HepG2 (cell line): ENCODE results near the gene GIMAP1. TPM values are rescaled to one million over a fixed set of nuclear protein-coding genes. Genes with fewer than 3 reads are reported as not detected.

ENCODE experiments used
- CHD4 ChIP-seq: fragments of 200-600 bp; sonication (generic); IDR thresholded peaks from 2 replicates; pipeline ENCODE4 v1.7.0; 2017; ENCODE audit warnings: mild to moderate bottlenecking, low read length, borderline replicate concordance
- ESRRA ChIP-seq: sonication (generic); formaldehyde crosslinking; IDR thresholded peaks from 2 replicates; pipeline ENCODE4 v1.5.1; 2020; ENCODE audit warnings: mild to moderate bottlenecking, low read depth, missing genetic modification reagents
- FOXP4 ChIP-seq: sonication (generic); formaldehyde crosslinking; IDR thresholded peaks from 2 replicates; pipeline ENCODE4 v1.4.0; 2020; ENCODE audit warnings: missing genetic modification reagents
- HOXA3 ChIP-seq: sonication (generic); formaldehyde crosslinking; IDR thresholded peaks from 2 replicates; pipeline ENCODE4 v1.5.0; 2020; ENCODE audit warnings: missing genetic modification reagents
- ISL2 ChIP-seq: sonication (generic); formaldehyde crosslinking; IDR thresholded peaks from 2 replicates; pipeline ENCODE4 v1.5.0; 2020; ENCODE audit warnings: missing genetic modification reagents
- LRRFIP1 ChIP-seq: sonication (generic); formaldehyde crosslinking; conservative IDR thresholded peaks from 2 replicates; pipeline ENCODE4 v1.4.0; 2020; ENCODE audit warnings: missing genetic modification reagents
- MLX ChIP-seq: IDR thresholded peaks from 2 replicates; pipeline ENCODE4 v1.6.1; 2016
- MTERF4 ChIP-seq: sonication (generic); formaldehyde crosslinking; IDR thresholded peaks from 2 replicates; pipeline ENCODE4 v1.8.0; 2023; ENCODE audit warnings: mild to moderate bottlenecking, missing genetic modification reagents
- MTF1 ChIP-seq: sonication (generic); formaldehyde crosslinking; IDR thresholded peaks from 2 replicates; pipeline ENCODE4 v1.5.0; 2020; ENCODE audit warnings: missing genetic modification reagents
- NR2F1 ChIP-seq, 2 experiments: fragments of 450-650 bp in 1 of 2; formaldehyde crosslinking in 1 of 2; IDR thresholded peaks; 2 replicates each; pipeline versions ENCODE4 v1.5.0 to v1.6.1; 2016 to 2020; ENCODE audit warnings: mild to moderate bottlenecking in 1 of 2, missing compliant biosample characterization in 1 of 2, missing genetic modification reagents in 1 of 2, moderate library complexity in 1 of 2
- PHF8 ChIP-seq: sonication (generic); formaldehyde crosslinking; IDR thresholded peaks from 2 replicates; pipeline ENCODE4 v1.5.0; 2020; ENCODE audit warnings: missing genetic modification reagents
- PRMT3 ChIP-seq: sonication (generic); formaldehyde crosslinking; IDR thresholded peaks from 2 replicates; pipeline ENCODE4 v1.8.1; 2022; ENCODE audit warnings: low read depth, mild to moderate bottlenecking, moderate library complexity, missing genetic modification reagents, borderline replicate concordance
- RAD21 ChIP-seq: fragments of 450-650 bp; formaldehyde crosslinking; IDR thresholded peaks from 2 replicates; pipeline ENCODE4 v1.5.0; 2020; ENCODE audit warnings: mild to moderate bottlenecking
- SMAD3 ChIP-seq: sonication (generic); formaldehyde crosslinking; IDR thresholded peaks from 2 replicates; pipeline ENCODE4 v1.4.0; 2020; ENCODE audit warnings: missing genetic modification reagents
- ZEB1 ChIP-seq: IDR thresholded peaks from 2 replicates; pipeline ENCODE4 v1.6.1; 2012; ENCODE audit warnings: mild to moderate bottlenecking, low read depth, inconsistent platforms; ENCODE audit not compliant: insufficient replicate concordance
- ZMYM2 ChIP-seq: sonication (generic); formaldehyde crosslinking; IDR thresholded peaks from 2 replicates; pipeline ENCODE4 v1.8.0; 2022; ENCODE audit warnings: mild to moderate bottlenecking, missing genetic modification reagents
- ZNF431 ChIP-seq: sonication (generic); formaldehyde crosslinking; IDR thresholded peaks from 2 replicates; pipeline ENCODE4 v1.9.0; 2022; ENCODE audit warnings: missing genetic modification reagents, low read depth, mild to moderate bottlenecking, borderline replicate concordance
- ZNF510 ChIP-seq: sonication (generic); formaldehyde crosslinking; IDR thresholded peaks from 2 replicates; pipeline ENCODE4 v1.4.0; 2020; ENCODE audit warnings: low read depth, mild to moderate bottlenecking, missing genetic modification reagents
- ZNF572 ChIP-seq: sonication (generic); formaldehyde crosslinking; IDR thresholded peaks from 2 replicates; pipeline ENCODE4 v1.5.1; 2020; ENCODE audit warnings: mild to moderate bottlenecking, missing genetic modification reagents
- ZSCAN29 ChIP-seq: sonication (generic); formaldehyde crosslinking; conservative IDR thresholded peaks from 2 replicates; pipeline ENCODE4 v1.4.0; 2020; ENCODE audit warnings: mild to moderate bottlenecking, missing genetic modification reagents
- polyA plus RNA-seq, 8 experiments: library from polyadenylated mRNA; depleted of rRNA in 3 of 8; stranded (reverse) in 7 of 8; unstranded in 1 of 8; fragments of >200 nt; fragmentation: Illumina TruSeq in 4 of 8; extraction: Trizol in 4 of 8; gene quantifications; 2 replicates each; pipeline versions ENCODE4 v1.2.1 to v1.2.3, GENCODE V29; 2011 to 2016; ENCODE audit warnings: low read depth in 4 of 8, missing spikeins in 1 of 8, mixed read lengths in 1 of 8; ENCODE audit not compliant: insufficient read depth in 1 of 8
- total RNA-seq, 5 experiments: library from RNA; depleted of rRNA; stranded (reverse); fragments of >200 nt; fragmentation: Illumina TruSeq; extraction: Trizol; gene quantifications; 2 replicates each; pipeline ENCODE4 v1.2.3, GENCODE V29; 2016; ENCODE audit warnings: low read depth in 1 of 5
- TF ChIP-seq, protein P1 (sequence below): sonication (generic); formaldehyde crosslinking; IDR thresholded peaks from 2 replicates; pipeline ENCODE4 v1.4.0; 2020; ENCODE audit warnings: low read depth, mild to moderate bottlenecking, missing genetic modification reagents
- TF ChIP-seq, protein P2 (sequence below): sonication (generic); formaldehyde crosslinking; IDR thresholded peaks from 2 replicates; pipeline ENCODE4 v1.8.1; 2023; ENCODE audit warnings: mild to moderate bottlenecking, missing genetic modification reagents

The GIMAP1 gene
- total and polyA plus RNA-seq, 2 of the 13 experiments (the other 11 are each of a cell fraction or from before 2014, with no cell fraction given): not detected

DNA sequence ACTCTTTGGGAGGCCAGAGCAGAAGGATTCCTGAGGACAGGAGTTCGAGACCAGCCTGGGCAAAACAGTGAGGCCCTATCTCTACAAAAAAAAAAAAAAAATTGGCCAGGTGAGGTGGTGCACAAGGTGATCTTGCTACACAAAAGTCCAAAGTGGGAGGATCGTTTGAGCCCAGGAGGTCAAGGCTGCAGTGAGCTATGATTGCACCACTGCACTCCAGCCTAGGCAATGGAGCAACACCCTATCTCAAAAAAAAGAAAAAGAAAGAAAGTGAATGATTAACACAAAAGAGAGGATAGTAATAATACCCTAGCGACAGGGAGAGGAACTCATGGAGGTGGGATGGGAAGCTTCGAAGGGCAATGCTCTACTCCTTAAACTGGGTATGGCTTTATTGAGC is 53.4 kb downstream of the GIMAP1 start (continued):
- peak; percentile 29; the same call in 1 of the 2 replicates for TF ChIP-seq HOXA3 (CRISPR knock-in tag)
- TF ChIP-seq FOXP4 (CRISPR knock-in tag): no peak
- TF ChIP-seq ZMYM2 (CRISPR knock-in tag): peak; percentile 83
- TF ChIP-seq RAD21: no peak
- TF ChIP-seq ZNF510 (CRISPR knock-in tag): no peak
- TF ChIP-seq MLX (CRISPR knock-in tag): no peak
- peak; percentile 30; the same call in 1 of the 2 replicates for TF ChIP-seq ISL2 (CRISPR knock-in tag)
- peak; percentile 59; the same call in 1 of the 2 replicates for TF ChIP-seq ESRRA (CRISPR knock-in tag)
- TF ChIP-seq LRRFIP1: no peak
- TF ChIP-seq ZEB1: peak; percentile 35
- TF ChIP-seq CHD4: no peak
- TF ChIP-seq SMAD3: no peak
- 0 out of 4 replicates have a peak, but pooled peaks of 1 of the 2 experiments have one; percentile 33 for TF ChIP-seq NR2F1 (CRISPR knock-in tag; IDR thresholded peaks at IDR 0.05)
- TF ChIP-seq PRMT3 (CRISPR knock-in tag): no peak
- TF ChIP-seq MTERF4 (CRISPR knock-in tag): no peak
- no peak for TF ChIP-seq ZNF572
- TF ChIP-seq, protein P1, sequence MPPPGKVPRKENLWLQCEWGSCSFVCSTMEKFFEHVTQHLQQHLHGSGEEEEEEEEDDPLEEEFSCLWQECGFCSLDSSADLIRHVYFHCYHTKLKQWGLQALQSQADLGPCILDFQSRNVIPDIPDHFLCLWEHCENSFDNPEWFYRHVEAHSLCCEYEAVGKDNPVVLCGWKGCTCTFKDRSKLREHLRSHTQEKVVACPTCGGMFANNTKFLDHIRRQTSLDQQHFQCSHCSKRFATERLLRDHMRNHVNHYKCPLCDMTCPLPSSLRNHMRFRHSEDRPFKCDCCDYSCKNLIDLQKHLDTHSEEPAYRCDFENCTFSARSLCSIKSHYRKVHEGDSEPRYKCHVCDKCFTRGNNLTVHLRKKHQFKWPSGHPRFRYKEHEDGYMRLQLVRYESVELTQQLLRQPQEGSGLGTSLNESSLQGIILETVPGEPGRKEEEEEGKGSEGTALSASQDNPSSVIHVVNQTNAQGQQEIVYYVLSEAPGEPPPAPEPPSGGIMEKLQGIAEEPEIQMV (CRISPR knock-in tag): no peak
- no peak for TF ChIP-seq MTF1 (CRISPR knock-in tag)
- TF ChIP-seq, protein P2, sequence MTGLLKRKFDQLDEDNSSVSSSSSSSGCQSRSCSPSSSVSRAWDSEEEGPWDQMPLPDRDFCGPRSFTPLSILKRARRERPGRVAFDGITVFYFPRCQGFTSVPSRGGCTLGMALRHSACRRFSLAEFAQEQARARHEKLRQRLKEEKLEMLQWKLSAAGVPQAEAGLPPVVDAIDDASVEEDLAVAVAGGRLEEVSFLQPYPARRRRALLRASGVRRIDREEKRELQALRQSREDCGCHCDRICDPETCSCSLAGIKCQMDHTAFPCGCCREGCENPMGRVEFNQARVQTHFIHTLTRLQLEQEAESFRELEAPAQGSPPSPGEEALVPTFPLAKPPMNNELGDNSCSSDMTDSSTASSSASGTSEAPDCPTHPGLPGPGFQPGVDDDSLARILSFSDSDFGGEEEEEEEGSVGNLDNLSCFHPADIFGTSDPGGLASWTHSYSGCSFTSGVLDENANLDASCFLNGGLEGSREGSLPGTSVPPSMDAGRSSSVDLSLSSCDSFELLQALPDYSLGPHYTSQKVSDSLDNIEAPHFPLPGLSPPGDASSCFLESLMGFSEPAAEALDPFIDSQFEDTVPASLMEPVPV: no peak
- no peak for TF ChIP-seq PHF8 (CRISPR knock-in tag)
- TF ChIP-seq ZSCAN29 (CRISPR knock-in tag): no peak
- TF ChIP-seq ZNF431 (CRISPR knock-in tag): no peak
